BLaER1 (cell line): ENCODE data around the gene QSOX2.

ENCODE experiments used
- H3K27ac ChIP-seq: shearing (Covaris generic); formaldehyde crosslinking; 2 replicates; pipeline ENCODE4 v1.8.1; 2022
- H3K27me3 ChIP-seq: shearing (Covaris generic); formaldehyde crosslinking; 2 replicates; pipeline ENCODE4 v1.8.1; 2022
- H3K36me3 ChIP-seq: shearing (Covaris generic); formaldehyde crosslinking; 2 replicates; pipeline ENCODE4 v1.8.1; 2022
- H3K4me1 ChIP-seq: shearing (Covaris generic); formaldehyde crosslinking; 2 replicates; pipeline ENCODE4 v1.8.1; 2022
- H3K4me2 ChIP-seq: shearing (Covaris generic); formaldehyde crosslinking; 2 replicates; pipeline ENCODE4 v1.8.1; 2022
- H3K4me3 ChIP-seq: shearing (Covaris generic); formaldehyde crosslinking; 2 replicates; pipeline ENCODE4 v1.8.1; 2022
- H3K9ac ChIP-seq: shearing (Covaris generic); formaldehyde crosslinking; 2 replicates; pipeline ENCODE4 v1.8.1; 2022
- H3K9me3 ChIP-seq: shearing (Covaris generic); formaldehyde crosslinking; 2 replicates; pipeline ENCODE4 v1.8.1; 2022
- H4K20me1 ChIP-seq: shearing (Covaris generic); formaldehyde crosslinking; 2 replicates; pipeline ENCODE4 v1.8.1; 2022
- Cebpa-rat ChIP-seq: shearing (Covaris generic); IDR thresholded peaks from 2 replicates; pipeline ENCODE4 v1.8.1; 2022

QSOX2 gene

GRCh38 chr9:136265561-136266355, 20.1 kb upstream of the QSOX2 start:
- Histone ChIP-seq H3K36me3 (no peaks in the 10 kb centered on the region), H3K9me3 (no peaks in the 10 kb centered on the region), H3K27ac (peak overlapping the region; percentile 76), H3K9ac (no peak overlapping the region), H3K27me3 (no peaks in the 10 kb centered on the region), H4K20me1 (no peaks in the 10 kb centered on the region), H3K4me1 (peaks cover 80% of the 10 kb centered on the region), H3K4me2 (peak overlapping the region; percentile 93), H3K4me3 (no peak overlapping the region)
- TF ChIP-seq Cebpa-rat, result no peak

GRCh38 chr9:136264441-136265405, 19.1 kb upstream of the QSOX2 start:
- Histone ChIP-seq H3K4me3 (peak overlapping the region; percentile 49), H3K9ac (peak overlapping the region; percentile 49; the same call in 1 of the 2 replicates), H3K9me3 (no peaks in the 10 kb centered on the region), H3K27ac (peak overlapping the region; percentile 76), H3K27me3 (no peaks in the 10 kb centered on the region), H3K36me3 (no peaks in the 10 kb centered on the region), H3K4me1 (peaks cover 91% of the 10 kb centered on the region), H4K20me1 (no peaks in the 10 kb centered on the region), H3K4me2 (peak overlapping the region; percentile 93)
- no peak for TF ChIP-seq Cebpa-rat

- Histone ChIP-seq H3K9ac (peak overlapping the region; percentile 49; the same call in 1 of the 2 replicates), H3K4me1 (peaks cover 98% of the 10 kb centered on the region), H3K9me3 (no peaks in the 10 kb centered on the region), H3K27ac (peak overlapping the region; percentile 76), H3K4me2 (peak overlapping the region; percentile 93), H3K27me3 (no peaks in the 10 kb centered on the region), H4K20me1 (no peaks in the 10 kb centered on the region), H3K4me3 (peak overlapping the region; percentile 49), H3K36me3 (no peaks in the 10 kb centered on the region)
- no peak for TF ChIP-seq Cebpa-rat
Measured at GRCh38 chr9:136264031-136264430, 18.4 kb upstream of the QSOX2 start.

- Histone ChIP-seq H3K4me2 (peak overlapping the region; percentile 93), H3K27ac (peak overlapping the region; percentile 94), H3K4me1 (peaks cover 93% of the 10 kb centered on the region), H3K9ac (peak overlapping the region; percentile 84; the same call in 1 of the 2 replicates), H3K27me3 (no peaks in the 10 kb centered on the region), H3K4me3 (no peak overlapping the region), H3K9me3 (no peaks in the 10 kb centered on the region), H3K36me3 (no peaks in the 10 kb centered on the region), H4K20me1 (no peaks in the 10 kb centered on the region)
- TF ChIP-seq Cebpa-rat, result no peak
Measured at GRCh38 chr9:136262671-136263178, 17.1 kb upstream of the QSOX2 start.

- no peaks in the 10 kb centered on the region for H3K36me3 ChIP-seq
- no peak overlapping the region for H3K4me3 ChIP-seq
- peak overlapping the region; percentile 94 for H3K27ac ChIP-seq
- H3K4me1 ChIP-seq, result peaks cover 95% of the 10 kb centered on the region
- no peak for TF ChIP-seq Cebpa-rat
- no peaks in the 10 kb centered on the region for H4K20me1 ChIP-seq
- H3K4me2 ChIP-seq, result peak overlapping the region; percentile 93
- H3K9ac ChIP-seq, result peak overlapping the region; percentile 84
- H3K9me3 ChIP-seq, result no peaks in the 10 kb centered on the region
- no peaks in the 10 kb centered on the region for H3K27me3 ChIP-seq
Measured at GRCh38 chr9:136261686-136262430, 16.2 kb upstream of the QSOX2 start.

- no peaks in the 10 kb centered on the region for H3K36me3 ChIP-seq
- H3K4me2 ChIP-seq, result peak overlapping the region; percentile 93
- peak overlapping the region; percentile 84; the same call in 1 of the 2 replicates for H3K9ac ChIP-seq
- TF ChIP-seq Cebpa-rat, result no peak
- H3K27me3 ChIP-seq, result no peaks in the 10 kb centered on the region
- no peaks in the 10 kb centered on the region for H4K20me1 ChIP-seq
- no peak overlapping the region for H3K4me3 ChIP-seq
- no peaks in the 10 kb centered on the region for H3K9me3 ChIP-seq
- H3K27ac ChIP-seq, result peak overlapping the region; percentile 94
- H3K4me1 ChIP-seq, result peaks cover 95% of the 10 kb centered on the region
Measured at GRCh38 chr9:136260936-136261472, 15.4 kb upstream of the QSOX2 start.

- H3K4me1 ChIP-seq, result peaks cover 95% of the 10 kb centered on the region
- peak overlapping the region; percentile 94 for H3K27ac ChIP-seq
- H4K20me1 ChIP-seq, result no peaks in the 10 kb centered on the region
- H3K4me2 ChIP-seq, result peak overlapping the region; percentile 93
- no peaks in the 10 kb centered on the region for H3K36me3 ChIP-seq
- H3K9me3 ChIP-seq, result no peaks in the 10 kb centered on the region
- H3K27me3 ChIP-seq, result no peaks in the 10 kb centered on the region
- peak overlapping the region; percentile 84 for H3K9ac ChIP-seq
- 0 out of 2 replicates have a peak overlapping the region, but pooled peaks have one; percentile 69 for H3K4me3 ChIP-seq
- no peak for TF ChIP-seq Cebpa-rat
Measured at GRCh38 chr9:136260521-136260920, 14.9 kb upstream of the QSOX2 start.

GRCh38 chr9:136259836-136260235, 14.2 kb upstream of the QSOX2 start:
- H3K4me2 ChIP-seq, result peak overlapping the region; percentile 93
- peak overlapping the region; percentile 94 for H3K27ac ChIP-seq
- peaks cover 90% of the 10 kb centered on the region for H3K4me1 ChIP-seq
- peak overlapping the region; percentile 69 for H3K4me3 ChIP-seq
- H4K20me1 ChIP-seq, result no peaks in the 10 kb centered on the region
- peak overlapping the region; percentile 84 for H3K9ac ChIP-seq
- no peaks in the 10 kb centered on the region for H3K27me3 ChIP-seq
- no peaks in the 10 kb centered on the region for H3K36me3 ChIP-seq
- no peaks in the 10 kb centered on the region for H3K9me3 ChIP-seq
- no peak for TF ChIP-seq Cebpa-rat

- Histone ChIP-seq H3K4me3 (peak overlapping the region; percentile 69), H3K27ac (peak overlapping the region; percentile 94), H3K9me3 (no peaks in the 10 kb centered on the region), H3K9ac (peak overlapping the region; percentile 84), H3K4me1 (peaks cover 89% of the 10 kb centered on the region), H3K27me3 (no peaks in the 10 kb centered on the region), H4K20me1 (no peaks in the 10 kb centered on the region), H3K36me3 (no peaks in the 10 kb centered on the region), H3K4me2 (peak overlapping the region; percentile 93)
- TF ChIP-seq Cebpa-rat, result no peak
Measured at GRCh38 chr9:136259517-136259813, 13.9 kb upstream of the QSOX2 start.
